Colonic mucosa (tissue), 4 donors: ENCODE results near the gene CRHBP. TPM values are rescaled to one million over a fixed set of nuclear protein-coding genes. Genes with fewer than 3 reads are reported as not detected.
"Not testable (repeated sequence)": the region's sequence is repeated elsewhere in the genome, so short reads cannot be mapped to it uniquely, and the experiment has no call there.

Experiments
- DNase-seq: peaks from one replicate; pipeline ENCODE4 v3.0.0-alpha.2; 2020
- H3K27ac ChIP-seq: fragments of 200-600 bp; one replicate; pipeline ENCODE4 v1.8.0; 2021
- H3K27me3 ChIP-seq: fragments of 200-600 bp; one replicate; pipeline ENCODE4 v1.8.0; 2021
- H3K36me3 ChIP-seq: fragments of 200-600 bp; one replicate; pipeline ENCODE4 v1.8.0; 2021
- H3K4me1 ChIP-seq: fragments of 200-600 bp; one replicate; pipeline ENCODE4 v1.8.0; 2021; ENCODE audit warnings: mild to moderate bottlenecking
- H3K4me3 ChIP-seq: fragments of 200-600 bp; one replicate; pipeline ENCODE4 v1.8.0; 2021
- H3K9ac ChIP-seq, 2 donors: one replicate each; pipeline ENCODE4 v1.7.0; 2013; ENCODE audit warnings: control low read depth in 2 of 2, low read depth in 2 of 2, low read length in 2 of 2
- H3K9me3 ChIP-seq: fragments of 200-600 bp; one replicate; pipeline ENCODE4 v1.8.0; 2021
- CTCF ChIP-seq: fragments of 200-600 bp; IDR thresholded peaks from one replicate; pipeline ENCODE4 v1.8.0; 2022; ENCODE audit warnings: antibody characterized with exemption, mild to moderate bottlenecking
- intact Hi-C: fragments of 100-400 bp; cut with DNase I; formaldehyde crosslinking; loops from one replicate; pipeline ENCODE4 v1.14.1; 2022
- total RNA-seq, 2 donors: library from RNA; stranded (reverse); fragmentation: NEBNext Ultra II Directional in 1 of 2; extraction: Animal tissue kit (Norgen Biotek cat#: 25700) in 1 of 2; gene quantifications; one replicate each; pipeline ENCODE4 v1.2.1, GENCODE V29; 2021
- donor health status: healthy.
- donor health status: DM: no; HTN: no; CAD: no.
- donor health status: DM: no; HTN: no; CAD: no.

The CRHBP gene
- total RNA-seq, 2 donors from 2014 or later = 0.40 to 0.61 TPM

GRCh38 chr5:76990899-76991459 is 38.1 kb downstream of the CRHBP start:
- Histone ChIP-seq H3K36me3 (no peaks in the 10 kb centered on the region), H3K9me3 (no peaks in the 10 kb centered on the region), H3K4me3 (no peak overlapping the region), H3K27ac (no peak overlapping the region), H3K27me3 (no peaks in the 10 kb centered on the region), H3K9ac (no peak overlapping the region), H3K4me1 (no peaks in the 10 kb centered on the region)
- DNase-seq = no peak
- intact Hi-C loops = no loop called here
- TF ChIP-seq CTCF = no peak

GRCh38 chr5:76993436-76993835 is 40.6 kb downstream of the CRHBP start:
- H3K36me3 ChIP-seq, H3K27me3 ChIP-seq, intact Hi-C loops, H3K27ac ChIP-seq, DNase-seq, H3K9ac ChIP-seq, H3K9me3 ChIP-seq, H3K4me3 ChIP-seq, H3K4me1 ChIP-seq: not testable (repeated sequence)

GRCh38 chr5:76994337-76994736 is 41.5 kb downstream of the CRHBP start:
- H3K9ac ChIP-seq = no peak overlapping the region
- DNase-seq = no peak
- H3K9me3 ChIP-seq = no peaks in the 10 kb centered on the region
- H3K4me3 ChIP-seq = no peak overlapping the region
- H3K4me1 ChIP-seq = no peaks in the 10 kb centered on the region
- no peak overlapping the region for H3K27ac ChIP-seq
- no peaks in the 10 kb centered on the region for H3K36me3 ChIP-seq
- intact Hi-C loops = no loop called here
- TF ChIP-seq CTCF = no peak
- no peaks in the 10 kb centered on the region for H3K27me3 ChIP-seq

- H3K36me3 ChIP-seq, intact Hi-C loops, H3K9me3 ChIP-seq, H3K27ac ChIP-seq, H3K4me3 ChIP-seq, H3K9ac ChIP-seq, H3K27me3 ChIP-seq, DNase-seq, H3K4me1 ChIP-seq: not testable (repeated sequence)
These were observed 45.4 kb downstream of the CRHBP start for GRCh38 chr5:76998251-76998650.

- Histone ChIP-seq H3K9ac (no peak overlapping the region), H3K9me3 (no peaks in the 10 kb centered on the region), H3K4me1 (no peaks in the 10 kb centered on the region), H3K4me3 (no peak overlapping the region), H3K36me3 (no peaks in the 10 kb centered on the region), H3K27ac (no peak overlapping the region), H3K27me3 (no peaks in the 10 kb centered on the region)
- no peak for DNase-seq
- intact Hi-C loops = no loop called here
- TF ChIP-seq CTCF = no peak
These were observed 46.6 kb downstream of the CRHBP start for GRCh38 chr5:76999451-76999850.

- Histone ChIP-seq H3K36me3 (no peaks in the 10 kb centered on the region), H3K9ac (no peak overlapping the region), H3K9me3 (no peaks in the 10 kb centered on the region), H3K4me3 (no peak overlapping the region), H3K4me1 (no peaks in the 10 kb centered on the region), H3K27me3 (no peaks in the 10 kb centered on the region), H3K27ac (no peak overlapping the region)
- no peak for DNase-seq
- no peak for TF ChIP-seq CTCF
- intact Hi-C loops = no loop called here
These were observed 50.4 kb downstream of the CRHBP start for GRCh38 chr5:77003246-77003645.

GRCh38 chr5:77006124-77006523 is 53.3 kb downstream of the CRHBP start:
- H3K4me3 ChIP-seq = no peak overlapping the region
- H3K9me3 ChIP-seq = no peaks in the 10 kb centered on the region
- intact Hi-C loops = no loop called here
- H3K4me1 ChIP-seq = no peaks in the 10 kb centered on the region
- no peak for TF ChIP-seq CTCF
- no peak overlapping the region for H3K9ac ChIP-seq
- no peaks in the 10 kb centered on the region for H3K36me3 ChIP-seq
- no peak overlapping the region for H3K27ac ChIP-seq
- no peak for DNase-seq
- no peaks in the 10 kb centered on the region for H3K27me3 ChIP-seq
